IMR-90 (cell line): Measurements from ENCODE around the gene ATP2C2. TPM values are rescaled to one million over a fixed set of nuclear protein-coding genes. Genes with fewer than 3 reads are reported as not detected.

Source experiments
- ATAC-seq: fragments of 200-7000 bp; cut with Tn5 transposase; 2 replicates; pipeline ENCODE4 v1.9.1; 2020; ENCODE audit warnings: low read depth, mild to moderate bottlenecking, moderate library complexity
- BruUV-seq: library from RNA; stranded (reverse); fragments of 400-500 nt; replicated peaks from 2 replicates; lab custom pipeline; 2021; lab: Mats Ljungman, UMichigan
- CTCF ChIA-PET: fragments of 300-600 bp; formaldehyde crosslinking; extraction: SDS; loops from one replicate; lab custom pipeline; 2021; ENCODE audit warnings: antibody characterized with exemption; lab: Yijun Ruan, JAX
- POLR2A ChIA-PET: fragments of 300-600 bp; sonication (Branson Sonifier 250); formaldehyde crosslinking; loops from one replicate; lab custom pipeline; 2022; ENCODE audit warnings: antibody characterized with exemption; ENCODE audit not compliant: unreplicated experiment; lab: Charles Lee
- DNase-seq: peaks from one replicate; pipeline ENCODE4 v3.0.0; 2013
- H2AFZ ChIP-seq: replicated peaks from 2 replicates; pipeline ENCODE3; 2013; ENCODE audit warnings: low read length, mild to moderate bottlenecking; ENCODE audit not compliant: poor library complexity
- H2AK5ac ChIP-seq: 2 replicates; pipeline ENCODE4 v1.6.1; 2013; ENCODE audit warnings: low read depth, low read length, inconsistent platforms
- H2AK9ac ChIP-seq: replicated peaks from 2 replicates; pipeline ENCODE3; 2013; ENCODE audit warnings: mild to moderate bottlenecking, low read depth, low read length, moderate library complexity; ENCODE audit not compliant: poor library complexity
- H2BK120ac ChIP-seq: 2 replicates; pipeline ENCODE4 v1.6.1; 2013; ENCODE audit warnings: low read depth, low read length, inconsistent platforms
- H2BK15ac ChIP-seq: 3 replicates; pipeline ENCODE4 v1.6.1; 2013; ENCODE audit warnings: low read depth, low read length, inconsistent platforms
- H2BK20ac ChIP-seq: 2 replicates; pipeline ENCODE4 v1.6.1; 2013; ENCODE audit warnings: low read depth, mild to moderate bottlenecking, inconsistent platforms, low read length, moderate library complexity
- H2BK5ac ChIP-seq: 2 replicates; pipeline ENCODE4 v1.6.1; 2013; ENCODE audit warnings: mild to moderate bottlenecking, low read depth, low read length, inconsistent platforms; ENCODE audit not compliant: poor library complexity, severe bottlenecking
- H3K14ac ChIP-seq: replicated peaks from 2 replicates; pipeline ENCODE4 v1.6.1; 2013; ENCODE audit warnings: low read depth, low read length, inconsistent platforms
- H3K18ac ChIP-seq: 2 replicates; pipeline ENCODE4 v1.6.1; 2013; ENCODE audit warnings: low read depth, low read length, control low read depth
- H3K23ac ChIP-seq: 2 replicates; pipeline ENCODE4 v1.6.1; 2013; ENCODE audit warnings: low read depth, low read length, inconsistent platforms
- H3K27ac ChIP-seq: 2 replicates; pipeline ENCODE4 v1.5.1; 2013; ENCODE audit warnings: mild to moderate bottlenecking, control low read depth, low read length; ENCODE audit not compliant: insufficient read depth
- H3K27me3 ChIP-seq: 2 replicates; pipeline ENCODE4 v1.6.1; 2013; ENCODE audit warnings: low read length; ENCODE audit not compliant: control insufficient read depth, insufficient read depth
- H3K36me3 ChIP-seq: 2 replicates; pipeline ENCODE4 v1.6.1; 2013; ENCODE audit warnings: low read length, mixed read lengths; ENCODE audit not compliant: control insufficient read depth, insufficient read depth
- H3K4ac ChIP-seq: 2 replicates; pipeline ENCODE4 v1.6.1; 2013; ENCODE audit warnings: low read depth, low read length, inconsistent platforms
- H3K4me1 ChIP-seq: 2 replicates; pipeline ENCODE4 v1.6.1; 2013; ENCODE audit warnings: low read length, mixed read lengths; ENCODE audit not compliant: control insufficient read depth, insufficient read depth
- H3K4me2 ChIP-seq: 2 replicates; pipeline ENCODE4 v1.6.1; 2013; ENCODE audit warnings: low read depth, mild to moderate bottlenecking, control low read depth, low read length, moderate library complexity
- H3K4me3 ChIP-seq: 2 replicates; pipeline ENCODE4 v1.5.1; 2013; ENCODE audit warnings: low read depth, mild to moderate bottlenecking, control low read depth, low read length, moderate library complexity; ENCODE audit not compliant: insufficient read depth
- H3K56ac ChIP-seq: 2 replicates; pipeline ENCODE4 v1.6.1; 2013; ENCODE audit warnings: low read length, inconsistent platforms; ENCODE audit not compliant: insufficient read depth; ENCODE audit errors: extremely low read depth
- H3K79me1 ChIP-seq, 2 experiments: 2 replicates each; pipeline ENCODE4 v1.6.1; 2013; ENCODE audit warnings: low read length in 2 of 2, inconsistent platforms in 1 of 2, low read depth in 1 of 2
- H3K9ac ChIP-seq: 2 replicates; pipeline ENCODE4 v1.6.1; 2013; ENCODE audit warnings: low read depth, low read length, control low read depth
- H3K9me1 ChIP-seq: 2 replicates; pipeline ENCODE4 v1.6.1; 2013; ENCODE audit warnings: low read length, inconsistent platforms; ENCODE audit not compliant: insufficient read depth
- H3K9me3 ChIP-seq: 2 replicates; pipeline ENCODE4 v1.6.1; 2013; ENCODE audit warnings: low read length; ENCODE audit not compliant: control insufficient read depth, insufficient read depth
- H4K20me1 ChIP-seq: 2 replicates; pipeline ENCODE4 v1.6.1; 2013; ENCODE audit warnings: low read length, inconsistent platforms; ENCODE audit not compliant: insufficient read depth
- H4K5ac ChIP-seq: 2 replicates; pipeline ENCODE4 v1.6.1; 2013; ENCODE audit warnings: mild to moderate bottlenecking, low read depth, low read length, control low read depth
- H4K8ac ChIP-seq, 2 experiments: 2 replicates each; pipeline ENCODE4 v1.6.1; 2013; ENCODE audit warnings: low read depth in 2 of 2, low read length in 2 of 2, control low read depth in 1 of 2, inconsistent platforms in 1 of 2
- H4K91ac ChIP-seq: 2 replicates; pipeline ENCODE4 v1.6.1; 2013; ENCODE audit warnings: low read depth, low read length, inconsistent platforms; ENCODE audit not compliant: insufficient read depth
- BHLHE40 ChIP-seq: fragments of 150-350 bp; IDR thresholded peaks from 2 replicates; pipeline ENCODE4 v1.6.1; 2016; ENCODE audit warnings: mild to moderate bottlenecking, low read depth, low read length
- ELK1 ChIP-seq: fragments of 150-350 bp; IDR thresholded peaks from 2 replicates; pipeline ENCODE4 v1.6.1; 2016; ENCODE audit warnings: low read depth, mild to moderate bottlenecking, low read length, moderate library complexity, borderline replicate concordance
- MAFK ChIP-seq: IDR thresholded peaks from 2 replicates; pipeline ENCODE4 v1.6.1; 2012; ENCODE audit warnings: low read depth, low read length, improper control_type of control experiment
- MAZ ChIP-seq: IDR thresholded peaks from 2 replicates; pipeline ENCODE4 v1.6.1; 2012; ENCODE audit warnings: low read depth, mild to moderate bottlenecking, low read length, improper control_type of control experiment, moderate library complexity, borderline replicate concordance
- MXI1 ChIP-seq: IDR thresholded peaks from 2 replicates; pipeline ENCODE4 v1.6.1; 2012; ENCODE audit warnings: low read depth, mild to moderate bottlenecking, low read length, moderate library complexity, borderline replicate concordance
- RCOR1 ChIP-seq: IDR thresholded peaks from 2 replicates; pipeline ENCODE4 v1.6.1; 2012; ENCODE audit warnings: mild to moderate bottlenecking, low read length, improper control_type of control experiment; ENCODE audit not compliant: insufficient replicate concordance
- RFX5 ChIP-seq: IDR thresholded peaks from 2 replicates; pipeline ENCODE4 v1.8.0; 2012; ENCODE audit warnings: low read depth, mild to moderate bottlenecking, low read length, moderate library complexity
- USF2 ChIP-seq: fragments of 150-350 bp; IDR thresholded peaks from 2 replicates; pipeline ENCODE4 v1.6.1; 2017; ENCODE audit warnings: mild to moderate bottlenecking, antibody characterized with exemption, low read length, low read depth
- WGBS, 2 experiments: methylation state at CpG; one replicate each; pipeline versions ENCODE4 v1.1.5 to v1.1.7; 2013; ENCODE audit warnings: missing lambda C conversion rate in 2 of 2; ENCODE audit not compliant: insufficient read length in 1 of 2; ENCODE audit errors: extremely low coverage in 2 of 2; 5-methylcytosine and 5-hydroxymethylcytosine counted together
- dilution Hi-C: fragments of 300-500 bp; cut with HindIII; formaldehyde crosslinking; loops from one replicate; pipeline ENCODE4 v1.14.3; 2018; ENCODE audit warnings: low sequenced_read_pairs; ENCODE audit not compliant: unreplicated experiment
- in situ Hi-C: fragments of 300-500 bp; cut with MboI; formaldehyde crosslinking; loops from 3 replicates; pipeline ENCODE4 v1.14.3; 2019; ENCODE audit warnings: low sequenced_read_pairs, inconsistent platforms, mixed read lengths
- intact Hi-C: fragments of 100-400 bp; cut with micrococcal nuclease; formaldehyde crosslinking; loops from 2 replicates; pipeline ENCODE4 v1.10.0; 2022
- polyA plus RNA-seq, 3 experiments: library from polyadenylated mRNA; depleted of rRNA; stranded (reverse); fragments of >200 nt; gene quantifications; 2 replicates each; pipeline ENCODE4 v1.2.3, GENCODE V29; 2012; ENCODE audit warnings: low replicate concordance in 1 of 3
- total RNA-seq: library from RNA; depleted of rRNA; stranded (reverse); fragments of >200 nt; gene quantifications from 2 replicates; pipeline ENCODE4 v1.2.3, GENCODE V29; 2012

Gene ATP2C2
- total and polyA plus RNA-seq, 2 of the 4 experiments (the other 2 are of a cell fraction): not detected

GRCh38 chr16:84404936-84405639 lies 36.8 kb downstream of the ATP2C2 start:
- H3K4me1 ChIP-seq: no peaks in the 10 kb centered on the region
- H2BK5ac ChIP-seq: no peak overlapping the region
- in situ Hi-C loops (no loop called here), intact Hi-C loops (no loop called here), dilution Hi-C loops (no loop called here)
- no peak overlapping the region for H3K23ac ChIP-seq
- no peak overlapping the region for H4K91ac ChIP-seq
- H2AK9ac ChIP-seq: no peak overlapping the region
- no peak overlapping the region for H3K4ac ChIP-seq
- H3K9me1 ChIP-seq: no peaks in the 10 kb centered on the region
- BruUV-seq: no TSS peak
- no peak for TF ChIP-seq MXI1
- TF ChIP-seq RCOR1: no peak
- TF ChIP-seq MAFK: no peak
- no peak for TF ChIP-seq ELK1
- TF ChIP-seq RFX5: no peak
- no peak for TF ChIP-seq BHLHE40
- no peak for TF ChIP-seq MAZ
- TF ChIP-seq USF2: no peak
- H2BK120ac ChIP-seq: no peak overlapping the region
- peaks cover 40% of the 10 kb centered on the region for H3K27me3 ChIP-seq
- H4K20me1 ChIP-seq: no peaks in the 10 kb centered on the region
- H2AK5ac ChIP-seq: no peak overlapping the region
- H3K9me3 ChIP-seq: no peaks in the 10 kb centered on the region; the same call in none of the 2 replicates
- H3K27ac ChIP-seq: no peak overlapping the region
- ChIA-PET POLR2A (interaction anchor here (0.5 kb wide), 1 partner anchor 106 kb away, joined by 5 read pairs; no protein-coding TSS in a partner anchor), CTCF (no interaction called here)
- no peak overlapping the region for H3K56ac ChIP-seq
- H3K36me3 ChIP-seq: no peaks in the 10 kb centered on the region
- no peak overlapping the region for H4K5ac ChIP-seq
- no peak overlapping the region for H3K4me3 ChIP-seq
- no peak overlapping the region for H2AFZ ChIP-seq
- H4K8ac ChIP-seq: no peak overlapping the region
- ATAC-seq: no peak
- 91% methylated on average over 7 of the region's 19 CpGs; no CpG with 5 or more reads in 1 of the 2 experiments for WGBS, 2 experiments
- no peak overlapping the region for H3K9ac ChIP-seq
- no peak overlapping the region for H3K14ac ChIP-seq
- H2BK15ac ChIP-seq: no peak overlapping the region
- DNase-seq: no peak
- no peak overlapping the region for H3K4me2 ChIP-seq
- no peak overlapping the region for H2BK20ac ChIP-seq
- no peaks in the 10 kb centered on the region for H3K79me1 ChIP-seq
- H3K18ac ChIP-seq: no peak overlapping the region
